Naive thymus-derived CD4-positive, alpha-beta T cell (primary cell): Measurements from ENCODE around the gene RRM2. TPM values are rescaled to one million over a fixed set of nuclear protein-coding genes. Genes with fewer than 3 reads are reported as not detected.

ENCODE experiments used
- ATAC-seq: fragments of 150-1000 bp; cut with Tn5 transposase; 2 replicates; pipeline ENCODE4 v1.10.0; 2021; ENCODE audit warnings: mild to moderate bottlenecking, moderate library complexity
- CTCF ChIA-PET: fragments of 350-600 bp; sonication (Branson Sonifier 250); formaldehyde crosslinking; loops from one replicate; lab custom pipeline; 2021; ENCODE audit warnings: antibody characterized with exemption; lab: Charles Lee
- POLR2A ChIA-PET: fragments of 350-600 bp; sonication (Branson Sonifier 250); formaldehyde crosslinking; loops from one replicate; lab custom pipeline; 2021; ENCODE audit warnings: antibody characterized with exemption, inconsistent platforms; lab: Charles Lee
- DNase-seq, 9 donors: peaks; one replicate each; pipeline versions ENCODE4 v3.0.0 to v3.0.0-alpha.2; 2020 to 2022; ENCODE audit warnings: mixed read lengths in 1 of 9
- H3K27ac ChIP-seq: one replicate; pipeline ENCODE4 v1.7.0; 2013; ENCODE audit warnings: mild to moderate bottlenecking, low read depth, low read length, moderate library complexity
- H3K27me3 ChIP-seq, 2 donors: one replicate each; pipeline ENCODE4 v1.7.0; 2013; ENCODE audit warnings: low read length in 2 of 2, mild to moderate bottlenecking in 2 of 2, moderate library complexity in 2 of 2; ENCODE audit not compliant: control insufficient read depth in 2 of 2, insufficient read depth in 2 of 2
- H3K36me3 ChIP-seq, 3 experiments: 1 replicate in 2 of 3; 2 replicates in 1 of 3; pipeline ENCODE4 v1.7.0; 2013; ENCODE audit warnings: low read length in 3 of 3, mild to moderate bottlenecking in 3 of 3, moderate library complexity in 1 of 3; ENCODE audit not compliant: insufficient read depth in 3 of 3, control insufficient read depth in 2 of 3
- H3K4me1 ChIP-seq, 2 donors: one replicate each; pipeline ENCODE4 v1.7.0; 2013; ENCODE audit warnings: low read length in 2 of 2, mild to moderate bottlenecking in 2 of 2, moderate library complexity in 1 of 2; ENCODE audit not compliant: control insufficient read depth in 2 of 2, insufficient read depth in 2 of 2
- H3K4me3 ChIP-seq: 2 replicates; pipeline ENCODE4 v1.7.0; 2013; ENCODE audit warnings: mild to moderate bottlenecking, low read length
- H3K9me3 ChIP-seq, 3 experiments: 1 replicate in 2 of 3; 2 replicates in 1 of 3; pipeline ENCODE4 v1.7.0; 2013; ENCODE audit warnings: low read length in 3 of 3; ENCODE audit not compliant: control insufficient read depth in 2 of 3
- H3K27ac Mint-ChIP-seq, 9 donors: one replicate each; pipeline ENCODE4 v1.8.0; 2020 to 2022; ENCODE audit warnings: mixed read lengths in 9 of 9, mild to moderate bottlenecking in 8 of 9, moderate library complexity in 5 of 9, inconsistent platforms in 2 of 9
- H3K27me3 Mint-ChIP-seq, 5 donors: one replicate each; pipeline ENCODE4 v1.8.0; 2021 to 2022; ENCODE audit warnings: mixed read lengths in 5 of 5, mild to moderate bottlenecking in 1 of 5
- H3K36me3 Mint-ChIP-seq, 5 donors: one replicate each; pipeline ENCODE4 v1.8.0; 2020 to 2022; ENCODE audit warnings: mixed read lengths in 5 of 5, mild to moderate bottlenecking in 3 of 5, inconsistent platforms in 1 of 5
- H3K4me1 Mint-ChIP-seq, 7 donors: one replicate each; pipeline ENCODE4 v1.8.0; 2020 to 2022; ENCODE audit warnings: mixed read lengths in 7 of 7, mild to moderate bottlenecking in 3 of 7, inconsistent platforms in 1 of 7
- H3K4me3 Mint-ChIP-seq, 10 donors: one replicate each; pipeline ENCODE4 v1.8.0; 2020 to 2022; ENCODE audit warnings: mild to moderate bottlenecking in 10 of 10, mixed read lengths in 10 of 10, moderate library complexity in 6 of 10, inconsistent platforms in 2 of 10
- H3K9me3 Mint-ChIP-seq, 11 donors: one replicate each; pipeline ENCODE4 v1.8.0; 2020 to 2022; ENCODE audit warnings: mixed read lengths in 11 of 11, mild to moderate bottlenecking in 4 of 11, inconsistent platforms in 1 of 11, moderate library complexity in 1 of 11
- intact Hi-C, 2 donors: fragments of 100-400 bp; cut with micrococcal nuclease; formaldehyde crosslinking; loops; one replicate each; pipeline ENCODE4 v1.15.1; 2023
- polyA plus RNA-seq, 2 donors: library from polyadenylated mRNA; unstranded; fragments of 300-500 nt; fragmentation: Illumina TruSeq; gene quantifications; one replicate each; pipeline ENCODE4 v1.2.3, GENCODE V29; 2021
- total RNA-seq, 6 experiments: library from RNA in 5 of 6; stranded (reverse) in 5 of 6; gene quantifications; 1 replicate in 5 of 6; 2 replicates in 1 of 6; pipeline ENCODE4 v1.2.3 and lab custom pipeline; 2021 to 2026

The RRM2 gene
- total and polyA plus RNA-seq, 7 experiments from 2014 or later = 0.13 to 330 (median 0.51) TPM; not detected in 2

DNA sequence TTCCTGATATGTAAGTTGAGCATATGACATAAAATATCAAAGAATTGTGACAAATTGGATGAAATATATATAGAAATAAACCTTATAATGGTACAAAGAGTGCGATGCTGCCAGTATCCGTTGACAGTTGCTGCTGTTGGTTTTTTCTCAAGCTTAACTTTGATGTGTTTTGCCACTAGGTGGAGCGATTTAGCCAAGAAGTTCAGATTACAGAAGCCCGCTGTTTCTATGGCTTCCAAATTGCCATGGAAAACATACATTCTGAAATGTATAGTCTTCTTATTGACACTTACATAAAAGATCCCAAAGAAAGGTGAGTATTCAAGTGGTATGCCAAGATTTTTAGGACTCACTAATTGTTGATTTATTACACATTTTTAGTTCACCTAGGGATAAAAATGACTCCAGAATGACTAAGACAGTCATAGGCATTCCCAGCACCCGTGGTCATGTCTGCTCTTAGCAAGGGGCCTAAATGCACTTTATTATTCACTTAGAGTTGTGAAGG, 2.1 kb downstream of the RRM2 start:
- Mint-ChIP-seq H3K27me3 (peaks cover 0 to 24% (median 10%) of the 10 kb centered on the region in 5 donors), H3K27ac (peak overlapping the region in 2 of 9 donors; percentile 23 to 85), H3K4me1 (peaks cover 21 to 77% (median 37%) of the 10 kb centered on the region in 7 donors), H3K4me3 (peak overlapping the region in 5 of 10 donors; percentile 9 to 96 (median 11)), H3K36me3 (peaks cover 0 to 43% (median 0%) of the 10 kb centered on the region in 5 donors), H3K9me3 (no peaks in the 10 kb centered on the region)
- intact Hi-C loops = loop anchor here (1.0 to 10.0 kb wide), 14 partner anchors 18 to 1343 kb away; partner anchors contain the start of genes E2F6 (in 1 of the 2), IAH1 (in 1 of the 2), PDIA6 (in 1 of the 2) and TAF1B (in 1 of the 2)
- ChIA-PET POLR2A (interaction anchor here (0.6 to 1.1 kb wide), 2 partner anchors 181 to 310 kb away, joined by 4 to 5 read pairs; no protein-coding TSS in a partner anchor), CTCF (interaction anchor here (0.6 to 3.7 kb wide), 17 partner anchors 9 to 535 kb away, joined by 3 to 50 read pairs (median 3); partner anchors contain the start of gene ODC1)
- no peak overlapping the region for H3K4me3 ChIP-seq
- no peaks in the 10 kb centered on the region for H3K36me3 ChIP-seq
- H3K27ac ChIP-seq = no peak overlapping the region
- ATAC-seq (no peak), DNase-seq (peak in 7 of 9 donors; percentile 61 to 80 (median 77))
- H3K27me3 ChIP-seq = peaks cover 0 to 7% of the 10 kb centered on the region in 2 donors
- H3K4me1 ChIP-seq = peaks cover 24 to 29% of the 10 kb centered on the region in 2 donors
- H3K9me3 ChIP-seq = no peaks in the 10 kb centered on the region

- H3K9me3 Mint-ChIP-seq = no peaks in the 10 kb centered on the region
- Histone ChIP-seq H3K27me3 (peaks cover 0 to 7% of the 10 kb centered on the region in 2 donors), H3K9me3 (no peaks in the 10 kb centered on the region), H3K36me3 (no peaks in the 10 kb centered on the region), H3K27ac (no peak overlapping the region), H3K4me1 (peaks cover 16 to 25% of the 10 kb centered on the region in 2 donors), H3K4me3 (no peak overlapping the region)
- ChIA-PET POLR2A (interaction anchor here (1.0 kb wide), 1 partner anchor 283 kb away, joined by 3 read pairs; no protein-coding TSS in a partner anchor), CTCF (interaction anchor here (0.7 to 3.7 kb wide), 8 partner anchors 11 to 321 kb away, joined by 3 to 50 read pairs (median 3); no protein-coding TSS in a partner anchor)
- peak overlapping the region in 2 of 9 donors; percentile 2 to 85 for H3K27ac Mint-ChIP-seq
- peak overlapping the region in 1 of 10 donors; percentile 96 for H3K4me3 Mint-ChIP-seq
- intact Hi-C loops = loop anchor here (2.0 to 10.0 kb wide), 3 partner anchors 209 to 543 kb away; no protein-coding TSS in a partner anchor
- ATAC-seq = no peak
- peaks cover 0 to 24% (median 10%) of the 10 kb centered on the region in 5 donors for H3K27me3 Mint-ChIP-seq
- no peak for DNase-seq
- peaks cover 0 to 48% (median 0%) of the 10 kb centered on the region in 5 donors for H3K36me3 Mint-ChIP-seq
- peaks cover 15 to 76% (median 26%) of the 10 kb centered on the region in 7 donors for H3K4me1 Mint-ChIP-seq
These were observed 3.5 kb downstream of the RRM2 start for GRCh38 chr2:10125842-10126631.

DNA sequence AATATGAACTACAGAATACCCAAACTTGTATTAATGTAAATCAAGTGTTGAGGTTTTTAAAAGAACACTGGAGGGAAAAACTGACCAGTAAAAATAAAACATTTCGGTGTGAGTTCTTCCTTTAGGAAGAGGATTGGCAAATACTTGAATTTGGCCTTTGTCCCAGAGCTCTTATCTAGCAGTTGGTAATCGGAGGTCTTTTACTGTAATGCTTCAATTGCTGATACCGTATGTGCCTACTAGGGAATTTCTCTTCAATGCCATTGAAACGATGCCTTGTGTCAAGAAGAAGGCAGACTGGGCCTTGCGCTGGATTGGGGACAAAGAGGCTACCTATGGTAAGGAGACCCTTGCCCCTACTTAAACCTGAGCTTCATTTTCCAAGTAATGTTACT, 4.1 kb downstream of the RRM2 start:
- no peak for ATAC-seq
- ChIA-PET POLR2A (no interaction called here), CTCF (interaction anchor here (0.7 to 3.7 kb wide), 5 partner anchors 11 to 321 kb away, joined by 3 to 50 read pairs (median 3); no protein-coding TSS in a partner anchor)
- Histone ChIP-seq H3K4me1 (peaks cover 11 to 19% of the 10 kb centered on the region in 2 donors), H3K27me3 (peaks cover 0 to 7% of the 10 kb centered on the region in 2 donors), H3K27ac (no peak overlapping the region), H3K4me3 (no peak overlapping the region), H3K36me3 (no peaks in the 10 kb centered on the region), H3K9me3 (no peaks in the 10 kb centered on the region)
- DNase-seq = no peak
- Mint-ChIP-seq H3K27me3 (peaks cover 0 to 24% (median 10%) of the 10 kb centered on the region in 5 donors), H3K27ac (peak overlapping the region in 1 of 9 donors; percentile 62), H3K4me3 (peak overlapping the region in 1 of 10 donors; percentile 47), H3K36me3 (peaks cover 0 to 48% (median 0%) of the 10 kb centered on the region in 5 donors), H3K9me3 (no peaks in the 10 kb centered on the region), H3K4me1 (peaks cover 15 to 73% (median 20%) of the 10 kb centered on the region in 7 donors)
- intact Hi-C loops = loop anchor here (10.0 kb wide), 2 partner anchors 208 to 502 kb away; no protein-coding TSS in a partner anchor

GRCh38 chr2:10128420-10128819, 5.9 kb downstream of the RRM2 start:
- H3K4me1 ChIP-seq = peaks cover 2 to 11% of the 10 kb centered on the region in 2 donors
- ChIA-PET POLR2A (no interaction called here), CTCF (interaction anchor here (1.1 to 1.8 kb wide), 2 partner anchors 280 to 307 kb away, joined by 7 to 10 read pairs; no protein-coding TSS in a partner anchor)
- no peaks in the 10 kb centered on the region for H3K9me3 Mint-ChIP-seq
- peaks cover 0 to 20% (median 6%) of the 10 kb centered on the region in 5 donors for H3K27me3 Mint-ChIP-seq
- no peak overlapping the region for H3K4me3 ChIP-seq
- peaks cover 10 to 78% (median 14%) of the 10 kb centered on the region in 7 donors for H3K4me1 Mint-ChIP-seq
- no peak for DNase-seq
- peaks cover 0 to 2% of the 10 kb centered on the region in 2 donors for H3K27me3 ChIP-seq
- H3K27ac Mint-ChIP-seq = peak overlapping the region in 1 of 9 donors; percentile 75
- H3K36me3 ChIP-seq = no peaks in the 10 kb centered on the region
- intact Hi-C loops = loop anchor here (10.0 kb wide), 2 partner anchors 206 to 504 kb away; no protein-coding TSS in a partner anchor
- peaks cover 0 to 50% (median 0%) of the 10 kb centered on the region in 5 donors for H3K36me3 Mint-ChIP-seq
- H3K27ac ChIP-seq = no peak overlapping the region
- peak overlapping the region in 1 of 10 donors; percentile 61 for H3K4me3 Mint-ChIP-seq
- ATAC-seq = no peak
- H3K9me3 ChIP-seq = no peaks in the 10 kb centered on the region

GRCh38 chr2:10129490-10129889, 7.0 kb downstream of the RRM2 start:
- no peaks in the 10 kb centered on the region for H3K36me3 ChIP-seq
- no peak overlapping the region for H3K27ac ChIP-seq
- peaks cover 0 to 43% (median 0%) of the 10 kb centered on the region in 5 donors for H3K36me3 Mint-ChIP-seq
- peaks cover 0 to 9% (median 0%) of the 10 kb centered on the region in 5 donors for H3K27me3 Mint-ChIP-seq
- ChIA-PET CTCF (interaction anchor here (0.8 to 1.8 kb wide), 2 partner anchors 279 to 306 kb away, joined by 3 to 10 read pairs; no protein-coding TSS in a partner anchor), POLR2A (no interaction called here)
- H3K4me1 ChIP-seq = peaks cover 0 to under 1% of the 10 kb centered on the region in 2 donors
- ATAC-seq (no peak), DNase-seq (no peak)
- no peak overlapping the region for H3K4me3 Mint-ChIP-seq
- H3K4me3 ChIP-seq = no peak overlapping the region
- H3K27ac Mint-ChIP-seq = no peak overlapping the region
- intact Hi-C loops = loop anchor here (10.0 kb wide), 2 partner anchors 205 to 505 kb away; no protein-coding TSS in a partner anchor
- H3K9me3 ChIP-seq = no peaks in the 10 kb centered on the region
- H3K9me3 Mint-ChIP-seq = no peaks in the 10 kb centered on the region
- no peaks in the 10 kb centered on the region for H3K27me3 ChIP-seq
- peaks cover 2 to 68% (median 6%) of the 10 kb centered on the region in 7 donors for H3K4me1 Mint-ChIP-seq

DNA sequence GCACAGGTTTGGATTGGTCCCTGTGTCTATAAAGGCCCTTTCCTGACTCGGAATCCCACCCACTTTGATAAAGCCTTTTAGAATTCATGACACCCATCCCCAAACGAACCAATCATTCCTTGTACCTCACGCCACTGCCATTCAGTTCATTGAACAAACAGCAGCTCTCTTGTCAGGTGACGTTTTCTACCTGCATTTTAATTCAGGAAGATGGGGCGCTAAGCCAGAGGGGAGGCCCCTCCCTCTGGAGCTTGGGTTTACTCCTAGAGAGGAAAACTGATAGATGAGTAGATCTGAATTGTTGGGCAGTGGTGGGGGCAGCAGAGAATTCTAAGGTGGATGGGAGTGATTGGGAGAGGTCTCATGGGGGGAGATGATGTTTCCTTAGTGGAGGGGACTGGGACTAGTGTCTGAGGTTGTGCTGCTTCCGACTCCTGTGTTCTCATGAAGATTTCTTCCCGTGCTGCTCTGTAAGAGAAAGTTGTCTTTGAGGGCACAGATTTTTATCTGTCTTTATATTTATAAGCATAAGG, 9.6 kb downstream of the RRM2 start:
- Mint-ChIP-seq H3K4me3 (no peak overlapping the region), H3K27me3 (no peaks in the 10 kb centered on the region), H3K9me3 (no peaks in the 10 kb centered on the region), H3K27ac (peak overlapping the region in 3 of 9 donors; percentile 47 to 77 (median 62)), H3K4me1 (peaks cover 0 to 48% (median 0%) of the 10 kb centered on the region in 7 donors), H3K36me3 (peaks cover 0 to 32% (median 0%) of the 10 kb centered on the region in 5 donors)
- no peaks in the 10 kb centered on the region for H3K27me3 ChIP-seq
- intact Hi-C loops = no loop called here
- no peak for ATAC-seq
- H3K36me3 ChIP-seq = no peaks in the 10 kb centered on the region
- no peaks in the 10 kb centered on the region for H3K9me3 ChIP-seq
- no peak overlapping the region for H3K27ac ChIP-seq
- CTCF ChIA-PET = no interaction called here
- H3K4me3 ChIP-seq = no peak overlapping the region
- DNase-seq = no peak
- POLR2A ChIA-PET = no interaction called here
- H3K4me1 ChIP-seq = no peaks in the 10 kb centered on the region
